ENCODE measurements around the gene CALML4. TPM values are rescaled to one million over a fixed set of nuclear protein-coding genes. Genes with fewer than 3 reads are reported as not detected.
A peak's percentile ranks its signal among the peaks of the same experiment; 100 is the strongest.
"Not testable (repeated sequence)": the region's sequence is repeated elsewhere in the genome, so short reads cannot be mapped to it uniquely, and the experiment has no call there.

CALML4 gene
- polyA plus RNA-seq, 1 donor, result 170 TPM

GRCh38 chr15:68208636-68209240 is 3.6 kb upstream of the CALML4 start:
- no peaks in the 10 kb centered on the region for H3K9me3 ChIP-seq (ENCODE audit: control insufficient read depth, low read depth, low read length)
- H3K27ac ChIP-seq (ENCODE audit: low read length), result no peak overlapping the region
- DNase-seq, result no peak
- no peak overlapping the region for H3K4me3 ChIP-seq (ENCODE audit: low read length)
- H3K4me1 ChIP-seq (ENCODE audit: control insufficient read depth, insufficient read depth, low read length), result peaks cover 24% of the 10 kb centered on the region
- H3K36me3 ChIP-seq (ENCODE audit: control insufficient read depth, insufficient read depth, low read length), result peaks cover 24% of the 10 kb centered on the region
- no CpG with 5 or more reads among the region's 13 CpGs for WGBS (ENCODE audit: insufficient coverage, low lambda C conversion rate)
- no peaks in the 10 kb centered on the region for H3K27me3 ChIP-seq (ENCODE audit: control insufficient read depth, insufficient read depth, low read length)

GRCh38 chr15:68208136-68208535 is 3.0 kb upstream of the CALML4 start:
- no peaks in the 10 kb centered on the region for H3K27me3 ChIP-seq (ENCODE audit: control insufficient read depth, insufficient read depth, low read length)
- H3K27ac ChIP-seq (ENCODE audit: low read length), result no peak overlapping the region
- DNase-seq, result no peak
- H3K36me3 ChIP-seq (ENCODE audit: control insufficient read depth, insufficient read depth, low read length), result peaks cover 24% of the 10 kb centered on the region
- no peak overlapping the region for H3K4me3 ChIP-seq (ENCODE audit: low read length)
- no CpG with 5 or more reads among the region's 16 CpGs for WGBS (ENCODE audit: insufficient coverage, low lambda C conversion rate)
- H3K4me1 ChIP-seq (ENCODE audit: control insufficient read depth, insufficient read depth, low read length), result peaks cover 24% of the 10 kb centered on the region
- no peaks in the 10 kb centered on the region for H3K9me3 ChIP-seq (ENCODE audit: control insufficient read depth, low read depth, low read length)

- no CpG with 5 or more reads among the region's 12 CpGs for WGBS (ENCODE audit: insufficient coverage, low lambda C conversion rate)
- Histone ChIP-seq H3K36me3 (ENCODE audit: control insufficient read depth, insufficient read depth, low read length) (peaks cover 24% of the 10 kb centered on the region), H3K27me3 (ENCODE audit: control insufficient read depth, insufficient read depth, low read length) (no peaks in the 10 kb centered on the region), H3K4me1 (ENCODE audit: control insufficient read depth, insufficient read depth, low read length) (peaks cover 31% of the 10 kb centered on the region), H3K4me3 (ENCODE audit: low read length) (no peak overlapping the region), H3K9me3 (ENCODE audit: control insufficient read depth, low read depth, low read length) (no peaks in the 10 kb centered on the region), H3K27ac (ENCODE audit: low read length) (no peak overlapping the region)
- no peak for DNase-seq
Observed at GRCh38 chr15:68207176-68207935, 2.2 kb upstream of the CALML4 start.

GRCh38 chr15:68206711-68207151 is 1.6 kb upstream of the CALML4 start:
- Histone ChIP-seq H3K4me3 (ENCODE audit: low read length) (no peak overlapping the region), H3K27me3 (ENCODE audit: control insufficient read depth, insufficient read depth, low read length) (no peaks in the 10 kb centered on the region), H3K36me3 (ENCODE audit: control insufficient read depth, insufficient read depth, low read length) (peaks cover 22% of the 10 kb centered on the region), H3K4me1 (ENCODE audit: control insufficient read depth, insufficient read depth, low read length) (peaks cover 37% of the 10 kb centered on the region), H3K27ac (ENCODE audit: low read length) (peak overlapping the region; percentile 97), H3K9me3 (ENCODE audit: control insufficient read depth, low read depth, low read length) (no peaks in the 10 kb centered on the region)
- WGBS (ENCODE audit: insufficient coverage, low lambda C conversion rate), result no CpG with 5 or more reads among the region's 12 CpGs
- DNase-seq, result no peak

DNA sequence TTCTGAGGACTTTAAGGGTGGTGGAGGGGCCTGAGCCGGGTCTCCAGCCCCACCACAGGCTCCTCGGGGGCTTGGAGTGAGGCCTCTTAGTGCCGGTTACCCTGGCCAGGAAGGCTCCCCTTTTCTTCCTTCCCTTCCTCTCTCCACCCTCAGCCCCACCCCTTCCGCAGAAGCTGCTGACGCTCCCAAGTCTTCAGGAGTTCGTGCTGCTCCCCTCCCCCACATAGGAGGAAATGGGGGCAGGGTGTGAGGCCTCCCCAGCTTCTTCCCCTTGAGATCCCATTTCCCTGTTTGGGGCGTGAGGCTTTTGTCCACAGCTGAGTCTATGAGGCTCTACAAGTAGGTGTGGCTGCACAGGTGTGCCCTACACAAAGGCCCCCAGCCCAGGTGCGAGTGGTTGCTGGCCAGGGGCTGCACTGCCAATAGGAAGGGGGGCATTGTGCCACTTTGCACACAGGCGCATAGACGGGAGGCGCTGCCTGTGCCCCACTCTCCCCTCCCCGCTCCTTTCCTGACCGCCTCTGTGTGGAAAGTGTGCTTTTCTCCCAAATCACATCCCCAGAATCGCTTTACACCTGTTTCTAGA is 915 bp upstream of the CALML4 start:
- Histone ChIP-seq H3K36me3 (ENCODE audit: control insufficient read depth, insufficient read depth, low read length) (peaks cover 17% of the 10 kb centered on the region), H3K9me3 (ENCODE audit: control insufficient read depth, low read depth, low read length) (no peaks in the 10 kb centered on the region), H3K27ac (ENCODE audit: low read length) (peak overlapping the region; percentile 97), H3K4me1 (ENCODE audit: control insufficient read depth, insufficient read depth, low read length) (peaks cover 44% of the 10 kb centered on the region), H3K4me3 (ENCODE audit: low read length) (peak overlapping the region; percentile 71), H3K27me3 (ENCODE audit: control insufficient read depth, insufficient read depth, low read length) (no peaks in the 10 kb centered on the region)
- DNase-seq, result peak; percentile 92 to 95
- WGBS (ENCODE audit: insufficient coverage, low lambda C conversion rate), result no CpG with 5 or more reads among the region's 14 CpGs

- H3K9me3 ChIP-seq (ENCODE audit: control insufficient read depth, low read depth, low read length), result no peaks in the 10 kb centered on the region
- no peak for DNase-seq
- peak overlapping the region; percentile 71 for H3K4me3 ChIP-seq (ENCODE audit: low read length)
- H3K27me3 ChIP-seq (ENCODE audit: control insufficient read depth, insufficient read depth, low read length), result no peaks in the 10 kb centered on the region
- WGBS (ENCODE audit: insufficient coverage, low lambda C conversion rate), result no CpG with 5 or more reads among the region's 13 CpGs
- peak overlapping the region; percentile 97 for H3K27ac ChIP-seq (ENCODE audit: low read length)
- peaks cover 44% of the 10 kb centered on the region for H3K4me1 ChIP-seq (ENCODE audit: control insufficient read depth, insufficient read depth, low read length)
- peaks cover 16% of the 10 kb centered on the region for H3K36me3 ChIP-seq (ENCODE audit: control insufficient read depth, insufficient read depth, low read length)
Observed at GRCh38 chr15:68205558-68205944, 419 bp upstream of the CALML4 start.

GRCh38 chr15:68204361-68204760 is 771 bp downstream of the CALML4 start:
- Histone ChIP-seq H3K4me1 (ENCODE audit: control insufficient read depth, insufficient read depth, low read length) (peaks cover 47% of the 10 kb centered on the region), H3K36me3 (ENCODE audit: control insufficient read depth, insufficient read depth, low read length) (peaks cover 9% of the 10 kb centered on the region), H3K4me3 (ENCODE audit: low read length) (peak overlapping the region; percentile 71), H3K9me3 (ENCODE audit: control insufficient read depth, low read depth, low read length) (no peaks in the 10 kb centered on the region), H3K27ac (ENCODE audit: low read length) (peak overlapping the region; percentile 97), H3K27me3 (ENCODE audit: control insufficient read depth, insufficient read depth, low read length) (no peaks in the 10 kb centered on the region)
- no peak for DNase-seq
- no CpG with 5 or more reads among the region's 7 CpGs for WGBS (ENCODE audit: insufficient coverage, low lambda C conversion rate)

- peak overlapping the region; percentile 71 for H3K4me3 ChIP-seq (ENCODE audit: low read length)
- no peaks in the 10 kb centered on the region for H3K27me3 ChIP-seq (ENCODE audit: control insufficient read depth, insufficient read depth, low read length)
- H3K27ac ChIP-seq (ENCODE audit: low read length), result peak overlapping the region; percentile 97
- DNase-seq, result no peak
- peaks cover 47% of the 10 kb centered on the region for H3K4me1 ChIP-seq (ENCODE audit: control insufficient read depth, insufficient read depth, low read length)
- H3K9me3 ChIP-seq (ENCODE audit: control insufficient read depth, low read depth, low read length), result no peaks in the 10 kb centered on the region
- H3K36me3 ChIP-seq (ENCODE audit: control insufficient read depth, insufficient read depth, low read length), result peaks cover 11% of the 10 kb centered on the region
- no CpG with 5 or more reads among the region's 5 CpGs for WGBS (ENCODE audit: insufficient coverage, low lambda C conversion rate)
Observed at GRCh38 chr15:68203956-68204355, 1.2 kb downstream of the CALML4 start.

DNA sequence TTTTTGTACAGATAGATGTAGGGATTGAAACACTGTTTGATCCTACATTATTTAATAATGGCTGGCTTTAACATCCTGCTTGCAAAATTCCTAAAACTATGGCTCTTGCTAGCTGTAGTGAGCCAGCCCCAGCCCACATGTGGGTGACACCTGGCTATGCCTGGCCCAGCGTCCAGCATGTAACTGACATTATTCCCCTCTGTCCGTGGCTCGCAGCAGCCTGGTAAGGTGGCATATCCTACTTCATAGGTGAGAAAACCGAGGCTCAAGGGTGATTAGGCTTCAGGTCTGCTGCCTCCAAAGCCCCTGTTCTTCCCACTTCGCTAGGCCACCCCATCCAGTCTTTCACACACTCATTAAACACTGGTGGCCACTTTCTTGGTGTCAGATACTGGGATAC is 1.6 kb downstream of the CALML4 start:
- Histone ChIP-seq H3K9me3 (ENCODE audit: control insufficient read depth, low read depth, low read length) (no peaks in the 10 kb centered on the region), H3K4me1 (ENCODE audit: control insufficient read depth, insufficient read depth, low read length) (peaks cover 47% of the 10 kb centered on the region), H3K27me3 (ENCODE audit: control insufficient read depth, insufficient read depth, low read length) (no peaks in the 10 kb centered on the region), H3K27ac (ENCODE audit: low read length) (peak overlapping the region; percentile 97), H3K4me3 (ENCODE audit: low read length) (peak overlapping the region; percentile 71), H3K36me3 (ENCODE audit: control insufficient read depth, insufficient read depth, low read length) (peaks cover 11% of the 10 kb centered on the region)
- WGBS (ENCODE audit: insufficient coverage, low lambda C conversion rate), result no CpG with 5 or more reads among the region's 5 CpGs
- no peak for DNase-seq

- no CpG with 5 or more reads among the region's 7 CpGs for WGBS (ENCODE audit: insufficient coverage, low lambda C conversion rate)
- Histone ChIP-seq H3K4me1 (ENCODE audit: control insufficient read depth, insufficient read depth, low read length) (peaks cover 47% of the 10 kb centered on the region), H3K4me3 (ENCODE audit: low read length) (peak overlapping the region; percentile 71), H3K36me3 (ENCODE audit: control insufficient read depth, insufficient read depth, low read length) (peaks cover 13% of the 10 kb centered on the region)
- DNase-seq; H3K9me3 ChIP-seq (ENCODE audit: control insufficient read depth, low read depth, low read length); H3K27me3 ChIP-seq (ENCODE audit: control insufficient read depth, insufficient read depth, low read length); H3K27ac ChIP-seq (ENCODE audit: low read length): not testable (repeated sequence)
Observed at GRCh38 chr15:68202994-68203393, 2.1 kb downstream of the CALML4 start.

All from large intestine (tissue), 3 donors.